HG02759 (cell line): Measurements from ENCODE around the gene ELF4.
A peak's percentile ranks its signal among the peaks of the same experiment; 100 is the strongest.

Source experiments
- ATAC-seq: cut with Tn5 transposase; IDR thresholded peaks from one replicate; pipeline ENCODE4 v1.9.1; 2021; ENCODE audit warnings: mild to moderate bottlenecking, moderate library complexity; ENCODE audit not compliant: unreplicated experiment

ELF4 gene

GRCh38 chrX:130110379-130111219 is at the start of gene ELF4:
ELF4 (minus strand) TSS chrX:130110497; CDS start chrX:130081330, 29,167 bp downstream.
- ATAC-seq = peak; percentile 41

GRCh38 chrX:130159776-130160175 is 49.5 kb upstream of the ELF4 start:
- no peak for ATAC-seq

DNA sequence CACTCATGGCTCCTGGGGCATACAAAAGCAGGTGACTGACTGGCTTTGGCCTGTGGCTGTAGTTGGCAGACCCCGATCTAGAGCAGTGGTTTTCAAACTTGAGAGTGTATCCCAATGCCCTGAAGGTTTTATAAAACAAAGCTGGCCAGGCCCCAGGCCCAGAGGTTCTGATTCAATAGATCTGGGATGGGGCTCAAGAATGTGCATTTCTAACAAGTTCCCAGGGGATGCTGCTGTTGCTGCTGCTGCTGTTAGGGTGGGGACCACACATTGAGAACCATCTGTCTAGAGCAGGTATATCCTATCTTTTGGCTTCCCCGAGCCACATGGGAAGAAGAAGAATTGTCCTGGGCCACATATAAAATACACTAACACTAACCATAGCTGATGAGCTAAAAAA is 48.0 kb upstream of the ELF4 start:
- no peak for ATAC-seq

DNA sequence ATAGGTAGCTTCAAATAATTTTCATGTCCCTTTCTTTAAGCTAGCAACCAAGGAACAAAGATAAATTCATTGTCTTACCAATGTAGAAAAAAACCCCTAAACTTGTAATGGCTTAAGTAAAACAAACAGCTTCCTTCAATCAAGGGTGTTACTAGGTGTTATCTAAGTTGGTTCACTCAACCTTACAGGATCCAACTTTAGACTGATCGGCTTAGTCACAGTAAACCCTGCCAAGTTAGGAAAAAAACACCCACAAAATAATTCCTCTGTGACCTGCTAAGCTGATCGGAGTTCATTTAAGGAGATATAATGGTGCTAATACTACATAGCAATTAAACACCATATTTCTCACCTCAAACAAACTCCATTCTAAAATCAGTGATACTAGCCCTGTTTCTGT is 45.3 kb upstream of the ELF4 start:
- ATAC-seq = no peak

- no peak for ATAC-seq
These were observed 37.3 kb upstream of the ELF4 start for GRCh38 chrX:130147631-130148030.

GRCh38 chrX:130145123-130145522 is 34.8 kb upstream of the ELF4 start:
- no peak for ATAC-seq

DNA sequence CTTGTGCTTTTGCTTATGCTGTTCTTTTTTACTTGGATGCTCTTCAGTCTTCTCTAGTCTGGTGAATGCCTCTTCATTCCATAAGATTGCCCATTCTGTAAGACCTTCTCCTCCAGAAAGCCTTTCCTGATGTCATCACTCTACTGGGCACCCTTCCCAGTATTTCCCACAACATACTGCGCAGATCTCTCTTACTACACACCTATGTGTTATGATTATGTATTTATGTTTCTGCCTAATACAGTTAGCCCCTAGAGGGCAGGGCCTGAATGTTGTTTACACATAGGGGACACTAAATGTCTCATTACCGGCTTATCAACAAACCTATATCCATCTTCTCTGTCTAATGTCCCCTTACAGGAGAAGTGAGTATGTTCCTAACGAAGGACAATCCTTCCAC is 34.2 kb upstream of the ELF4 start:
- no peak for ATAC-seq

DNA sequence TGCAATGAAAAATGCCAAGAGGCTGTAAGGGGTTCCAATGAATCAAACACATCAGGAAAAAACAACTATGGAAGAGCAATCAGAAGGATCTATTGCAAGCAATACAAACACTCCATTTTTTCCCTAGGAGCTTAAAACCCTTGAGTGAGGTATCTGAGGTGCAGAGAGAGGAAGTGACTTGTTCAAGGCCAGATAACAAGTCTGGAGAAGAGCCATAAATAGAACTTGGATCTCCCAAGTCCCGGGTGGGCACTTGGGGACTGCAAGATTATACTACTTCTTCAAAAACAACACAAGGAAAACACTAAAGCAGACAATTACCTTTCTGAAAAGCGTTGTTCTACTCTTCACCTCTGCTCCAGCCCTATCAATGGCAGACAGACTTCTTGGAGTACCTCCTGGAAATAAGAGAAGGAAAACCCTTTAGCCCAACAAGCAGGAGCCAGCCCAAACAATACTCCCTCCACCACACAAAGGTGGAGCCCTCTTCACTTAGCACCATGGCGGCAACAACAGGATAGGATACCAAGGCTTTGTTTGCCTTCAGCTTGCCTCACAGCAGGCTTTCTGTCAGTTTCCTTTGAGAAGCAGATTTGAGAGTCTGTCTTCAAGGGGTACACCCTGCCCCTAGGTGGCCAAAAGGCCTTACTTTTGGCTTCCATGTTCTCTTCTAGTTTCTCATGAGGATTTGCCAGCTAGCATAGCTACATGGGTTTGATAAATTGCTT is 29.3 kb upstream of the ELF4 start:
- no peak for ATAC-seq

DNA sequence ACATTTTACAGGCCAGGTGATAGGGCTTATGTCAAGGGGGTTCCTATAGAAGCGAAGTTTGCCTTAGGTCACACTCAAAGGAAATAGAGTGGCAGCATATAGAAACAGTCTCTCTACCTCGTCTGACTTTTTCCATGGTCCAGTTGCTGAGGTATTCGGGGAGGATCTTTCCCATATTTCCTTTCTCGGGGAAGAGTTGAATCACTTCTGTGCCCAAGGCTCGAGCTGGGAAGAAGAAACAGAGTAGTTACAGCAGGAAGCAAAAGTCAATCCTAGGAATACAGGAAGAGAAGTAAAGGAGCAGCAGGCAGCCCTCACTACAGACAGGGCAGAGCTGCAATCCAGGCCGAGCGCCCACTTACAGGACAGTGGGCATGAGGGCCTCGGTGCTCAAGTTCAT is 26.7 kb upstream of the ELF4 start:
- no peak for ATAC-seq

DNA sequence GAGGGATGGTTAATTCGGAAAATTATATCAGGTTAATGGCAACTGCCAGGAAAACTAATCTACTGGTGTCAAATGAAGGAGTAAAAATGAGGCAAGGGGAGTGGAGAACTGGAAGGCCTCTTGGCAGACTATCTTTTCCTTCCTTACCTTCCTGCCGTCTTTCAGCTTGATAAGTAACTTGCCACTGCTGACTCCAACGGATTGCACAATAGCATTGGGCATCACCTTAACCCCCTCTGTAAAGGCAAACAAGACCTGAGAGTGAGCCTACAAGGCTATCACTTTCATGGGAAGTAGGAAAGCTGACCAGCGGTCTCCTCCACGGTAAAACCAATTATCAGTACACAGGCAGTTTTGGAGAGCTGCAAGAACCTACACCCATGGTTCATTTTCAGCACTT is 26.2 kb upstream of the ELF4 start:
- no peak for ATAC-seq

DNA sequence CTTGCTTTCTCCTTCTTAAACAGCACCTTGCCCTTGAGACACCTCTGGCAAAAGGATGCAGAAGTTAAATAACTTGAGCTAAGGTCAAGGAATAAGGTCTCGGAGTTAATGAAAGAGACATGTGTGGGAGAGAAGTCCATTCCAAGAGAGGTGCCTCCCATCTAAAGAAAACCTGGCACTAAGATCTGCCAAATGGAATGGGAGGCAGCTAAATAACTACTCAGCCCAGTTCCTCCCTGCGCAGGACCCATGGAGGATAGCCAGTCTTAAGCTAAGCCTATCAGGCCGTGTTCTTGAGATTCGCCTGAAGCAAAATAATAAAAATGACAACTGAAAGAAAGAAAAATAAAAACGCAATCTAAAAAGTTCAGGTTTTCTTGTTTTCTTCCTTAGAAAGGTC is 20.7 kb upstream of the ELF4 start:
- no peak for ATAC-seq

- no peak for ATAC-seq
These were observed 15.0 kb upstream of the ELF4 start for GRCh38 chrX:130125091-130125874.

DNA sequence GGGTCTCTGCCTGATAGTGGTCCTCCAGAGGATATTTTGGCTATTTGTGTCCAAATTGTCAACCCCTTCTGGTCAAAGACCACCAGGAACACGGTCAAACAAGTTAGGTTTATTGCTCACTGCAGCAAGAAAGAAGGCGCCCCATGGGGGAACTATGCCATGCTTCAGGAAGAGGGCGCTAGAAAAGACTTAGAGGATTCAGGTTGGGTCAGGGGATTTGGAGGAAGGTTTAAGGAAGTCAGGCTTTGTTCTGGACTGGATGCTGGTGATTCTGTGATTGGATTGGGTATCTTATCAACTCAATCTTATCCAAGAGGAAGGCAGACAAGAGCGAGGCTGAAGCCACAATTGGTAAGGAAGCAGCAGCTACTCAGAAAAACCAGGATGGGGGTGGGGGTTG is 14.3 kb upstream of the ELF4 start:
- ATAC-seq = no peak

DNA sequence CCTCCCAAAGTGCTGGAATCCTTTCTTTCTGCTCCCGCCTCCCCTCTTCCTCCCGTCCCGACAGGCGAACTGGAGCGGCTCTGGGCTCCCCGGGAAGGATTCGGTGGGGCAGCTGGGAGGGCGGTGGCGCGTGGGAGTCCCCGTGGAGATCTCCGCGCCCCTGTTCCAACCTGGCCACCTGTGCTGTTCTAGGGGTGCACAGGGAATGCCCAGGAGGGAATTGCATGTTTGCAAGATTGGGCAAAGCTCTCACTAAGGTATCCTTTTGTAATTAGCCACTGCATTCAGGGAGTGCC is 11.2 kb upstream of the ELF4 start:
- ATAC-seq = no peak

DNA sequence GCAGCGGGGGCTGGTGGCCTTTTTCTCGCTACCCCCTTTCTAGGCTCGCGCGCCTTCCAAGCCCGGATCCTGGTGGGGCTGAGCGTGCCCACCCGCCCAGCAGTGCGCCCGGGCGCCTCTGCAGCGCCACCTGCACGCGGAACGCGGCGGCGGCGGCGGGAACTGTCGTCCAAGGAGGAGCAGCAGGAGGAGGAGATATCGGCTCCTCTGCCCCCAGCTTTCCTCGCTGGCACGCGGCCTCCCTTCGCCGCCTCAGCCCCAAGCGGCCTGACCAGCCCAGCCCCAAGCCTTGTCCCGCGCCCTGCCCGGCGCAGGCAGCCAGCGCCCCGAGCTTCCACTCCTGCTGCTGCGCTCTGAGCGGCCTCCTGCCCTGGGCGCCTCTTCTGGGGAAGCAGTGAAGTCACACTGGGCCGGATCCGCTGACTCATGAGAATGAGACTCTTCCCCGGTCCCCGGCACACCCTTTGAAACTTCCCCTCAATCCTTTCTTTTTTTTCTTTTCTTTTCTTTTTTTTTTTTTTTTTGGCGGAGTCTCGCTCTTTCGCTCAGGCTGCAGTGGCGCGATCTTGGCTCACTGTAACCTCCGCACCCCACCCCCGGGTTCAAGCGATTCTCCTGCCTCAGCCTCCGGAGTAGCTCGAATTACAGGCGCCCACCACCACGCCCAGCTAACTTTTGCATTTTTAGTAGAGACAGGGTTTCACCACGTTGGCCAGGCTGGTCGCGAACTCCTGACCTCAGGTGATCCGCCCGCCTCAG is 10.6 kb upstream of the ELF4 start:
- ATAC-seq = peak; percentile 84

- ATAC-seq = peak; percentile 47
These were observed 10.0 kb upstream of the ELF4 start for GRCh38 chrX:130120321-130120731.

DNA sequence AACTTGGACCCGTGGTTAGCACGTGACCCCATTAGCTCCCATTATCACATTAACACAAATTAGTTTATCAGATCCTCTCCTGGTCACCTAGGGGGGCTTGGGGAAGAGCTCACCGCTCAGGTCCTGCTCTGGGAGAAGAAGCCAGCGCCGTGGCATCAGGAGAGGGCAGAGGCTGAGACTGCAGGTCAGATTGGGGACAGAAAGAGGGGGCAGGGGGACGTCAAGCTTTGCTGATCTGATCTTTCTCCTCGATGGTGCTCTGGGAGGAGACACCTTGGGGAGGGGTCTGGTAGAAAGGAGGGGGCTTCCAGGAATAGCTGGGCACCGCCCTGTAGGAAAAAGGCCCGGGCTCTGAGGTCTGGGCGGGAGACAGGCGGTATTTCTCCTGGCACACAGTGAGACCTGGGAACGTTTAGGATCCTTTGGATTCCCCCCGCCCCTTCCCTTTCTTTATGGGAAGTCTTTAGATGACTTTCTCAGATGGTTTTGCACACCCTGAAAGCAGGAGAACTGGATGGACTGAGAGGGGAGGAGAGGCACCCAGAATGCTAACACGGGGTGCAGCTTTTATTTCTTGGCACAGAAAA is 9.1 kb upstream of the ELF4 start:
- ATAC-seq = no peak

DNA sequence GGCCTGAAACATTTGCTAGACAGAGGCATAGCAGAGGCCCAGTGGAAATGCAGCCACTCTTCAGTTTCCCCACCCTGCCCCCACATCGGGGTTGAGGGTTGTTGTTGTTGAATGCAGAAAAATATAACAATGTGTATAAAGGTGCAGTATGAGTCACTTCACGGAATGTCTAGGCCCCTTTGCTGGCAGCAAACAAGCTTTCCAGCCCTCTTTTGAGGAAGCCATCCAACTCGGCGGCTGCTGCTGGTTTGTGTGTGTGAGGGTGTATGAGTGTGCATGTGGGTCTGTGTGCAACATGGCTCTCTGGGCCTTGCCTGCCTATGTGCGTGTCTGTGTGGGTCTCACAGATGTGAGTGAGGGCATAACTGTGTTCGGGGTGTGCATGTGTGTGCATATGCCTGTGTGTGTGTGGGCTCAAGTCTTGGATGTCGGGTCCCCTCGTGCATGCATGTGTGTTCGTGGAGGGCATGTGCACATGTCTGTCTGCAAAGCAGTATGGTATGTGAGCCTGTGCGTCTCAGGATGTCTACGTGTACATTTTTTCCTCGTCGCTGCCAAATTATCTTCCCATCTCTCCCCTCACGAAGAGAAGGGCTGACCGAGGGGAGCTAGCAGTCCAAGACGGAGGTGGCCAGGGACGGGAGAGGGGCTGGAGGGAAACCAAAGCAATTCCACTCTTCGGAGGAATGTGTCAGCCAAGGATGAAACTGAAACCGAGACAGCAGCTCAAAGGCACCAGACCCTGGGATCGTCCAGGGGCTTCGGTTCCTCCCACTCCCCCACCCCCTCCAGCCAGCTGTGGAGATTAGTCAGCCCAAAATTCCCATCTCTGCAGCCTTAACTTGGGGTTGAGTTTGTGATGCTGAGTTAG is 8.4 kb upstream of the ELF4 start:
- ATAC-seq = no peak

DNA sequence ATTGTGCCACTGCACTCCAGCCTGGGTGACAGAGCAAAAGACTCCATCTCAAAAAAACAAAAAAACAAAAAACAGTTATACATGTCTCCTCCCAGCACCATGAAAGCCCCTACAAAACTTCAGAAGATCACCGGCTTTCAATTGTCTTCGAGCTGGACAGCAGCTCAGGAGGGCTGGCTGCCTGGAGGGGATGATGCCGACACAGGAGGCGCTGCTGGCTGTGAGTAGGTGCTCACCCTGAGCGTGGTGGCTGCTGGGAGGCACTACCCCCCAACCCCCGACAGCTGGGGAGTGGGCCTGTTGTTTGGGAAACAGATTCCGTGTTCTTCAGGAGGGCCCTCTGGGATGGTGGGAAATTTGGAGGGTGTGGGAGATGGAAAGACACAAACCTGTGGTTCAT is 6.9 kb upstream of the ELF4 start:
- no peak for ATAC-seq
